ENCODE data around the gene CACNB2.
"Not testable (repeated sequence)": the region's sequence is repeated elsewhere in the genome, so short reads cannot be mapped to it uniquely, and the experiment has no call there.

CACNB2 gene

GRCh38 chr10:18565006-18565405, 424.8 kb downstream of the CACNB2 start:
- Histone ChIP-seq H3K27ac (ENCODE audit: low read length) (no peak overlapping the region), H3K4me1 (ENCODE audit: low read length) (no peaks in the 10 kb centered on the region), H3K9ac (ENCODE audit: low read length) (no peak overlapping the region), H3K79me2 (ENCODE audit: low read length) (no peaks in the 10 kb centered on the region), H2AFZ (ENCODE audit: low read depth, low read length) (no peak overlapping the region), H3K4me3 (ENCODE audit: low read length) (no peak overlapping the region), H3K4me2 (ENCODE audit: low read length) (no peak overlapping the region), H3K27me3 (ENCODE audit: low read depth, low read length) (no peaks in the 10 kb centered on the region), H4K20me1 (ENCODE audit: insufficient read depth, low read length) (no peaks in the 10 kb centered on the region), H3K36me3 (replicated peaks; ENCODE audit: low read depth, low read length) (no peaks in the 10 kb centered on the region), H3K9me3 (ENCODE audit: insufficient read depth, low read length) (no peaks in the 10 kb centered on the region; the same call in 1 of the 2 replicates)
- TF ChIP-seq CTCF (IDR thresholded peaks at IDR 0.05; ENCODE audit: low read depth, low read length) (no peak), EZH2phosphoT487 (IDR thresholded peaks at IDR 0.05; ENCODE audit: low read depth) (no peak)

- Histone ChIP-seq H3K9me3 (ENCODE audit: insufficient read depth, low read length) (no peaks in the 10 kb centered on the region; the same call in 1 of the 2 replicates), H3K4me3 (ENCODE audit: low read length) (no peak overlapping the region), H3K79me2 (ENCODE audit: low read length) (no peaks in the 10 kb centered on the region), H3K9ac (ENCODE audit: low read length) (no peak overlapping the region), H3K36me3 (replicated peaks; ENCODE audit: low read depth, low read length) (no peaks in the 10 kb centered on the region), H3K4me2 (ENCODE audit: low read length) (no peak overlapping the region), H3K27ac (ENCODE audit: low read length) (no peak overlapping the region), H2AFZ (ENCODE audit: low read depth, low read length) (no peak overlapping the region), H4K20me1 (ENCODE audit: insufficient read depth, low read length) (no peaks in the 10 kb centered on the region), H3K27me3 (ENCODE audit: low read depth, low read length) (no peaks in the 10 kb centered on the region), H3K4me1 (ENCODE audit: low read length) (no peaks in the 10 kb centered on the region)
- no peak for TF ChIP-seq CTCF (IDR thresholded peaks at IDR 0.05; ENCODE audit: low read depth, low read length)
- TF ChIP-seq EZH2phosphoT487 (IDR thresholded peaks at IDR 0.05; ENCODE audit: low read depth): no peak
Observed at GRCh38 chr10:18566177-18566576, 426.0 kb downstream of the CACNB2 start.

- no peaks in the 10 kb centered on the region for H3K79me2 ChIP-seq (ENCODE audit: low read length)
- H3K27ac ChIP-seq (ENCODE audit: low read length): no peak overlapping the region
- H3K9ac ChIP-seq (ENCODE audit: low read length): no peak overlapping the region
- H3K4me3 ChIP-seq (ENCODE audit: low read length): no peak overlapping the region
- H3K36me3 ChIP-seq (replicated peaks; ENCODE audit: low read depth, low read length): no peaks in the 10 kb centered on the region
- no peaks in the 10 kb centered on the region for H3K9me3 ChIP-seq (ENCODE audit: insufficient read depth, low read length)
- H3K4me2 ChIP-seq (ENCODE audit: low read length): no peak overlapping the region
- no peak for TF ChIP-seq CTCF (IDR thresholded peaks at IDR 0.05; ENCODE audit: low read depth, low read length)
- H3K27me3 ChIP-seq (ENCODE audit: low read depth, low read length): no peaks in the 10 kb centered on the region
- no peak overlapping the region for H2AFZ ChIP-seq (ENCODE audit: low read depth, low read length)
- H3K4me1 ChIP-seq (ENCODE audit: low read length): no peaks in the 10 kb centered on the region
- no peaks in the 10 kb centered on the region for H4K20me1 ChIP-seq (ENCODE audit: insufficient read depth, low read length)
Observed at GRCh38 chr10:18567343-18567856, 427.2 kb downstream of the CACNB2 start.

- not testable (repeated sequence) for H3K4me3 ChIP-seq (ENCODE audit: low read length); H4K20me1 ChIP-seq (ENCODE audit: insufficient read depth, low read length); H3K79me2 ChIP-seq (ENCODE audit: low read length); H3K4me1 ChIP-seq (ENCODE audit: low read length); H3K27ac ChIP-seq (ENCODE audit: low read length); H3K36me3 ChIP-seq (replicated peaks; ENCODE audit: low read depth, low read length); H3K9ac ChIP-seq (ENCODE audit: low read length); H3K9me3 ChIP-seq (ENCODE audit: insufficient read depth, low read length); H3K4me2 ChIP-seq (ENCODE audit: low read length); H2AFZ ChIP-seq (ENCODE audit: low read depth, low read length); H3K27me3 ChIP-seq (ENCODE audit: low read depth, low read length)
Observed at GRCh38 chr10:18570386-18570785, 430.2 kb downstream of the CACNB2 start.

- Histone ChIP-seq H3K4me1 (ENCODE audit: low read length) (no peaks in the 10 kb centered on the region), H2AFZ (ENCODE audit: low read depth, low read length) (no peak overlapping the region), H3K79me2 (ENCODE audit: low read length) (no peaks in the 10 kb centered on the region), H3K9ac (ENCODE audit: low read length) (no peak overlapping the region), H3K27me3 (ENCODE audit: low read depth, low read length) (no peaks in the 10 kb centered on the region), H3K9me3 (ENCODE audit: insufficient read depth, low read length) (no peaks in the 10 kb centered on the region), H3K36me3 (replicated peaks; ENCODE audit: low read depth, low read length) (no peaks in the 10 kb centered on the region), H3K4me3 (ENCODE audit: low read length) (no peak overlapping the region), H3K27ac (ENCODE audit: low read length) (no peak overlapping the region), H3K4me2 (ENCODE audit: low read length) (no peak overlapping the region), H4K20me1 (ENCODE audit: insufficient read depth, low read length) (no peaks in the 10 kb centered on the region)
- no peak for TF ChIP-seq CTCF (IDR thresholded peaks at IDR 0.05; ENCODE audit: low read depth, low read length)
- no peak for TF ChIP-seq EZH2phosphoT487 (IDR thresholded peaks at IDR 0.05; ENCODE audit: low read depth)
Observed at GRCh38 chr10:18571076-18571475, 430.9 kb downstream of the CACNB2 start.
